ENCODE data around the gene RAVER1.

The RAVER1 gene

DNA sequence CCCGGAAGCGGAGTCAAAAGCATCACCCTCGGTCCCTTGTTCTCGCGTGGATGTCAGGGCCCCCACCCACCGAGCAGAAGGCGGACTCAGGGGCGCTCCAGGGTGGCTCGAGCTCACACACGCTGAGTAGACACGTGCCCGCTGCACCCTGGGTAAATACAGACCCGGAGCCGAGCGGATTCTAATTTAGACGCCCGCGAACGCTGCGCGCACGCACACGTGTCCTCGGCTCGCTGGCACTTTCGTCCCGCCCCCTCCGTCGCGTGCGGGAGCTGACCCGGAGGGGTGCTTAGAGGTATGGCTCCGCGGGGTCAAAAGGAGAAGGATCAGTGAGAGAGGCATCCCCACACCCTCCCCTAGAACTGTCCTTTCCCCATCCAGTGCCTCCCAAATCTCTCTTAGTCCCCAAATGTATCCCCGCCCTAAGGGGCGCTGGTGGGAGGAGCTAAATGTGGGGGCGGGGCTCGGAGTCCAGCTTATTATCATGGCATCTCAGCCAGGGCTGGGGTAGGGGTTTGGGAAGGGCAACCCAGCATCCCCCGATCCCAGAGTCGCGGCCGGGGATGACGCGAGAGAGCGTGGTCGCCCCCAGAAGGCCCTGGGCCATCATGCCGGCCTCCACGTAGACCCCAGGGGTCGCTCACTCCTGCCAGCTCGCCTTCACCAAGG lies 44.0 kb downstream of the RAVER1 start (continued):
- peak; percentile 82; the same call in 1 of the 2 replicates for TF ChIP-seq SP7 (tag by site-specific recombination; IDR thresholded peaks at IDR 0.05)
- TF ChIP-seq PRDM1 (tag by site-specific recombination; IDR thresholded peaks at IDR 0.05): no peak
- TF ChIP-seq, protein P1, sequence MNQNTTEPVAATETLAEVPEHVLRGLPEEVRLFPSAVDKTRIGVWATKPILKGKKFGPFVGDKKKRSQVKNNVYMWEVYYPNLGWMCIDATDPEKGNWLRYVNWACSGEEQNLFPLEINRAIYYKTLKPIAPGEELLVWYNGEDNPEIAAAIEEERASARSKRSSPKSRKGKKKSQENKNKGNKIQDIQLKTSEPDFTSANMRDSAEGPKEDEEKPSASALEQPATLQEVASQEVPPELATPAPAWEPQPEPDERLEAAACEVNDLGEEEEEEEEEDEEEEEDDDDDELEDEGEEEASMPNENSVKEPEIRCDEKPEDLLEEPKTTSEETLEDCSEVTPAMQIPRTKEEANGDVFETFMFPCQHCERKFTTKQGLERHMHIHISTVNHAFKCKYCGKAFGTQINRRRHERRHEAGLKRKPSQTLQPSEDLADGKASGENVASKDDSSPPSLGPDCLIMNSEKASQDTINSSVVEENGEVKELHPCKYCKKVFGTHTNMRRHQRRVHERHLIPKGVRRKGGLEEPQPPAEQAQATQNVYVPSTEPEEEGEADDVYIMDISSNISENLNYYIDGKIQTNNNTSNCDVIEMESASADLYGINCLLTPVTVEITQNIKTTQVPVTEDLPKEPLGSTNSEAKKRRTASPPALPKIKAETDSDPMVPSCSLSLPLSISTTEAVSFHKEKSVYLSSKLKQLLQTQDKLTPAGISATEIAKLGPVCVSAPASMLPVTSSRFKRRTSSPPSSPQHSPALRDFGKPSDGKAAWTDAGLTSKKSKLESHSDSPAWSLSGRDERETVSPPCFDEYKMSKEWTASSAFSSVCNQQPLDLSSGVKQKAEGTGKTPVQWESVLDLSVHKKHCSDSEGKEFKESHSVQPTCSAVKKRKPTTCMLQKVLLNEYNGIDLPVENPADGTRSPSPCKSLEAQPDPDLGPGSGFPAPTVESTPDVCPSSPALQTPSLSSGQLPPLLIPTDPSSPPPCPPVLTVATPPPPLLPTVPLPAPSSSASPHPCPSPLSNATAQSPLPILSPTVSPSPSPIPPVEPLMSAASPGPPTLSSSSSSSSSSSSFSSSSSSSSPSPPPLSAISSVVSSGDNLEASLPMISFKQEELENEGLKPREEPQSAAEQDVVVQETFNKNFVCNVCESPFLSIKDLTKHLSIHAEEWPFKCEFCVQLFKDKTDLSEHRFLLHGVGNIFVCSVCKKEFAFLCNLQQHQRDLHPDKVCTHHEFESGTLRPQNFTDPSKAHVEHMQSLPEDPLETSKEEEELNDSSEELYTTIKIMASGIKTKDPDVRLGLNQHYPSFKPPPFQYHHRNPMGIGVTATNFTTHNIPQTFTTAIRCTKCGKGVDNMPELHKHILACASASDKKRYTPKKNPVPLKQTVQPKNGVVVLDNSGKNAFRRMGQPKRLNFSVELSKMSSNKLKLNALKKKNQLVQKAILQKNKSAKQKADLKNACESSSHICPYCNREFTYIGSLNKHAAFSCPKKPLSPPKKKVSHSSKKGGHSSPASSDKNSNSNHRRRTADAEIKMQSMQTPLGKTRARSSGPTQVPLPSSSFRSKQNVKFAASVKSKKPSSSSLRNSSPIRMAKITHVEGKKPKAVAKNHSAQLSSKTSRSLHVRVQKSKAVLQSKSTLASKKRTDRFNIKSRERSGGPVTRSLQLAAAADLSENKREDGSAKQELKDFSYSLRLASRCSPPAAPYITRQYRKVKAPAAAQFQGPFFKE (tag by site-specific recombination; IDR thresholded peaks at IDR 0.05; ENCODE audit: borderline replicate concordance): no peak
- no peak for TF ChIP-seq ZNF292 (tag by site-specific recombination; IDR thresholded peaks at IDR 0.05; ENCODE audit: borderline replicate concordance, low read depth)
- peak; percentile 44; the same call in 1 of the 2 replicates for TF ChIP-seq YY2 (tag by site-specific recombination; IDR thresholded peaks at IDR 0.05)
- peak; percentile 50; the same call in 1 of the 2 replicates for TF ChIP-seq ZNF561 (tag by site-specific recombination; IDR thresholded peaks at IDR 0.05; ENCODE audit: borderline replicate concordance)
- TF ChIP-seq, protein P2, sequence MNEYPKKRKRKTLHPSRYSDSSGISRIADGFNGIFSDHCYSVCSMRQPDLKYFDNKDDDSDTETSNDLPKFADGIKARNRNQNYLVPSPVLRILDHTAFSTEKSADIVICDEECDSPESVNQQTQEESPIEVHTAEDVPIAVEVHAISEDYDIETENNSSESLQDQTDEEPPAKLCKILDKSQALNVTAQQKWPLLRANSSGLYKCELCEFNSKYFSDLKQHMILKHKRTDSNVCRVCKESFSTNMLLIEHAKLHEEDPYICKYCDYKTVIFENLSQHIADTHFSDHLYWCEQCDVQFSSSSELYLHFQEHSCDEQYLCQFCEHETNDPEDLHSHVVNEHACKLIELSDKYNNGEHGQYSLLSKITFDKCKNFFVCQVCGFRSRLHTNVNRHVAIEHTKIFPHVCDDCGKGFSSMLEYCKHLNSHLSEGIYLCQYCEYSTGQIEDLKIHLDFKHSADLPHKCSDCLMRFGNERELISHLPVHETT (tag by site-specific recombination; IDR thresholded peaks at IDR 0.05): no peak
- no peak for TF ChIP-seq ZNF48 (tag by site-specific recombination; IDR thresholded peaks at IDR 0.05)
- no peak for TF ChIP-seq BCL11B (tag by site-specific recombination; IDR thresholded peaks at IDR 0.05; ENCODE audit: low read depth)
- TF ChIP-seq ZNF133 (tag by site-specific recombination; IDR thresholded peaks at IDR 0.05): no peak
- no peak for TF ChIP-seq ZFP69B (tag by site-specific recombination; IDR thresholded peaks at IDR 0.05)
- no peak for TF ChIP-seq ZNF544 (tag by site-specific recombination; IDR thresholded peaks at IDR 0.05)
- no peak for TF ChIP-seq ZSCAN30 (tag by site-specific recombination; IDR thresholded peaks at IDR 0.05)
- TF ChIP-seq SALL2 (tag by site-specific recombination; IDR thresholded peaks at IDR 0.05; ENCODE audit: borderline replicate concordance): no peak
- TF ChIP-seq ZNF324 (tag by site-specific recombination; IDR thresholded peaks at IDR 0.05): no peak; the same call in 1 of the 2 replicates
- peak; percentile 88 for TF ChIP-seq ZNF76 (tag by site-specific recombination; IDR thresholded peaks at IDR 0.05; ENCODE audit: borderline replicate concordance, low read depth)
- TF ChIP-seq ZNF184 (tag by site-specific recombination; IDR thresholded peaks at IDR 0.05): 0 out of 2 replicates have a peak, but pooled peaks have one; percentile 7
- TF ChIP-seq, protein P3, sequence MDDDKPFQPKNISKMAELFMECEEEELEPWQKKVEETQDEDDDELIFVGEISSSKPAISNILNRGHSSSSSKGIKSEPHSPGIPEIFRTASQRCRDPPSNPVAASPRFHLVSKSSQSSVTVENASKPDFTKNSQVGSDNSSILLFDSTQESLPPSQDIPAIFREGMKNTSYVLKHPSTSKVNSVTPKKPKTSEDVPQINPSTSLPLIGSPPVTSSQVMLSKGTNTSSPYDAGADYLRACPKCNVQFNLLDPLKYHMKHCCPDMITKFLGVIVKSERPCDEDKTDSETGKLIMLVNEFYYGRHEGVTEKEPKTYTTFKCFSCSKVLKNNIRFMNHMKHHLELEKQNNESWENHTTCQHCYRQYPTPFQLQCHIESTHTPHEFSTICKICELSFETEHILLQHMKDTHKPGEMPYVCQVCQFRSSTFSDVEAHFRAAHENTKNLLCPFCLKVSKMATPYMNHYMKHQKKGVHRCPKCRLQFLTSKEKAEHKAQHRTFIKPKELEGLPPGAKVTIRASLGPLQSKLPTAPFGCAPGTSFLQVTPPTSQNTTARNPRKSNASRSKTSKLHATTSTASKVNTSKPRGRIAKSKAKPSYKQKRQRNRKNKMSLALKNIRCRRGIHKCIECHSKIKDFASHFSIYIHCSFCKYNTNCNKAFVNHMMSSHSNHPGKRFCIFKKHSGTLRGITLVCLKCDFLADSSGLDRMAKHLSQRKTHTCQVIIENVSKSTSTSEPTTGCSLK (tag by site-specific recombination; IDR thresholded peaks at IDR 0.05): no peak
- TF ChIP-seq ZNF501 (tag by site-specific recombination; IDR thresholded peaks at IDR 0.05): no peak
- TF ChIP-seq, protein P4, sequence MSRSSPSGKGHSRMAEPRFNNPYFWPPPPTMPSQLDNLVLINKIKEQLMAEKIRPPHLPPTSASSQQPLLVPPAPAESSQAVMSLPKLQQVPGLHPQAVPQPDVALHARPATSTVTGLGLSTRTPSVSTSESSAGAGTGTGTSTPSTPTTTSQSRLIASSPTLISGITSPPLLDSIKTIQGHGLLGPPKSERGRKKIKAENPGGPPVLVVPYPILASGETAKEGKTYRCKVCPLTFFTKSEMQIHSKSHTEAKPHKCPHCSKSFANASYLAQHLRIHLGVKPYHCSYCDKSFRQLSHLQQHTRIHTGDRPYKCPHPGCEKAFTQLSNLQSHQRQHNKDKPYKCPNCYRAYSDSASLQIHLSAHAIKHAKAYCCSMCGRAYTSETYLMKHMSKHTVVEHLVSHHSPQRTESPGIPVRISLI (tag by site-specific recombination; IDR thresholded peaks at IDR 0.05): no peak
- TF ChIP-seq ZNF600 (tag by site-specific recombination; IDR thresholded peaks at IDR 0.05): no peak
- no peak for TF ChIP-seq ZNF239 (tag by site-specific recombination; IDR thresholded peaks at IDR 0.05)
- TF ChIP-seq, protein P5, sequence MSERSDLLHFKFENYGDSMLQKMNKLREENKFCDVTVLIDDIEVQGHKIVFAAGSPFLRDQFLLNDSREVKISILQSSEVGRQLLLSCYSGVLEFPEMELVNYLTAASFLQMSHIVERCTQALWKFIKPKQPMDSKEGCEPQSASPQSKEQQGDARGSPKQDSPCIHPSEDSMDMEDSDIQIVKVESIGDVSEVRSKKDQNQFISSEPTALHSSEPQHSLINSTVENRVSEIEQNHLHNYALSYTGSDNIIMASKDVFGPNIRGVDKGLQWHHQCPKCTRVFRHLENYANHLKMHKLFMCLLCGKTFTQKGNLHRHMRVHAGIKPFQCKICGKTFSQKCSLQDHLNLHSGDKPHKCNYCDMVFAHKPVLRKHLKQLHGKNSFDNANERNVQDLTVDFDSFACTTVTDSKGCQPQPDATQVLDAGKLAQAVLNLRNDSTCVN (tag by site-specific recombination; optimal IDR thresholded peaks at IDR 0.05): peak; percentile 78
- TF ChIP-seq REPIN1 (tag by site-specific recombination; IDR thresholded peaks at IDR 0.05; ENCODE audit: low read depth): no peak
- TF ChIP-seq, protein P6, sequence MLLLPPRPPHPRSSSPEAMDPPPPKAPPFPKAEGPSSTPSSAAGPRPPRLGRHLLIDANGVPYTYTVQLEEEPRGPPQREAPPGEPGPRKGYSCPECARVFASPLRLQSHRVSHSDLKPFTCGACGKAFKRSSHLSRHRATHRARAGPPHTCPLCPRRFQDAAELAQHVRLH (tag by site-specific recombination; IDR thresholded peaks at IDR 0.05): no peak
- TF ChIP-seq ZNF548 (tag by site-specific recombination; IDR thresholded peaks at IDR 0.05): no peak
- TF ChIP-seq ZNF214 (tag by site-specific recombination; IDR thresholded peaks at IDR 0.05; ENCODE audit: borderline replicate concordance): no peak
- no peak for TF ChIP-seq ZBTB48 (tag by site-specific recombination; IDR thresholded peaks at IDR 0.05)
- peak; percentile 45 for TF ChIP-seq ZBTB20 (tag by site-specific recombination; IDR thresholded peaks at IDR 0.05)

Data from HEK293 (cell line).